Measurements from ENCODE around the gene ARMC9.
A peak's percentile ranks its signal among the peaks of the same experiment; 100 is the strongest.

The ARMC9 gene

GRCh38 chr2:231221761-231222160 is 23.3 kb downstream of the ARMC9 start:
- no peak for TF ChIP-seq CTCF (IDR thresholded peaks at IDR 0.05; ENCODE audit: extremely low read depth, insufficient read depth, missing control alignments)
- no peak for DNase-seq (ENCODE audit: low spot score)
- in situ Hi-C loops (cut with MboI; ENCODE audit: low pct_unique_long_range_greater_than_20kb, low sequenced_read_pairs, unreplicated experiment) = no loop called here

- peak; percentile 66 for DNase-seq (ENCODE audit: low spot score)
- in situ Hi-C loops (cut with MboI; ENCODE audit: low pct_unique_long_range_greater_than_20kb, low sequenced_read_pairs, unreplicated experiment) = no loop called here
- no peak for TF ChIP-seq CTCF (IDR thresholded peaks at IDR 0.05; ENCODE audit: extremely low read depth, insufficient read depth, missing control alignments)
These were observed 24.0 kb downstream of the ARMC9 start for GRCh38 chr2:231222318-231223000.

GRCh38 chr2:231223001-231223375 is 24.6 kb downstream of the ARMC9 start:
- DNase-seq (ENCODE audit: low spot score) = no peak
- in situ Hi-C loops (cut with MboI; ENCODE audit: low pct_unique_long_range_greater_than_20kb, low sequenced_read_pairs, unreplicated experiment) = no loop called here
- no peak for TF ChIP-seq CTCF (IDR thresholded peaks at IDR 0.05; ENCODE audit: extremely low read depth, insufficient read depth, missing control alignments)

GRCh38 chr2:231223458-231223976 is 25.1 kb downstream of the ARMC9 start:
- in situ Hi-C loops (cut with MboI; ENCODE audit: low pct_unique_long_range_greater_than_20kb, low sequenced_read_pairs, unreplicated experiment) = no loop called here
- no peak for TF ChIP-seq CTCF (IDR thresholded peaks at IDR 0.05; ENCODE audit: extremely low read depth, insufficient read depth, missing control alignments)
- no peak for DNase-seq (ENCODE audit: low spot score)

GRCh38 chr2:231227310-231228162 is 29.1 kb downstream of the ARMC9 start:
- TF ChIP-seq CTCF (IDR thresholded peaks at IDR 0.05; ENCODE audit: extremely low read depth, insufficient read depth, missing control alignments) = peak; percentile 73
- DNase-seq (ENCODE audit: low spot score) = peak; percentile 79
- in situ Hi-C loops (cut with MboI; ENCODE audit: low pct_unique_long_range_greater_than_20kb, low sequenced_read_pairs, unreplicated experiment) = no loop called here

GRCh38 chr2:231228223-231228622 is 29.8 kb downstream of the ARMC9 start:
- no peak for TF ChIP-seq CTCF (IDR thresholded peaks at IDR 0.05; ENCODE audit: extremely low read depth, insufficient read depth, missing control alignments)
- in situ Hi-C loops (cut with MboI; ENCODE audit: low pct_unique_long_range_greater_than_20kb, low sequenced_read_pairs, unreplicated experiment) = no loop called here
- DNase-seq (ENCODE audit: low spot score) = peak; percentile 62
